BJ (cell line): ENCODE results near the gene OBSCN. TPM values are rescaled to one million over a fixed set of nuclear protein-coding genes. Genes with fewer than 3 reads are reported as not detected.

Source experiments
- CTCF ChIA-PET: fragments of 350-600 bp; formaldehyde crosslinking; extraction: SDS; loops from one replicate; lab custom pipeline; 2021; ENCODE audit warnings: antibody characterized with exemption, inconsistent platforms; lab: Yijun Ruan, JAX
- POLR2A ChIA-PET: fragments of 300-600 bp; sonication (Branson Sonifier 250); formaldehyde crosslinking; extraction: SDS; loops from one replicate; lab custom pipeline; 2021; ENCODE audit warnings: antibody characterized with exemption; lab: Charles Lee
- DNase-seq: peaks from one replicate; pipeline ENCODE4 v3.0.0-alpha.2; 2011; ENCODE audit warnings: low read depth
- H3K27me3 ChIP-seq: 2 replicates; pipeline ENCODE4 v1.6.0; 2011; ENCODE audit warnings: low read length; ENCODE audit not compliant: control insufficient read depth, insufficient read depth
- H3K36me3 ChIP-seq: 2 replicates; pipeline ENCODE4 v1.5.1; 2011; ENCODE audit warnings: low read length; ENCODE audit not compliant: control insufficient read depth, insufficient read depth
- H3K4me3 ChIP-seq: 2 replicates; pipeline ENCODE4 v1.5.1; 2011; ENCODE audit warnings: low read depth, mild to moderate bottlenecking, control low read depth, low read length
- CTCF ChIP-seq: IDR thresholded peaks from 2 replicates; pipeline ENCODE4 v1.5.1; 2011; ENCODE audit warnings: low read depth, mild to moderate bottlenecking, control low read depth, inconsistent platforms, low read length, moderate library complexity; ENCODE audit not compliant: insufficient read depth
- polyA plus RNA-seq: library from polyadenylated mRNA; depleted of rRNA; stranded (reverse); fragments of >200 nt; gene quantifications from 2 replicates; pipeline ENCODE4 v1.2.3, GENCODE V29; 2011

Gene OBSCN
- polyA plus RNA-seq, 1 experiment: 2.9 TPM

GRCh38 chr1:228334226-228334935, 126.5 kb downstream of the OBSCN start:
- H3K36me3 ChIP-seq: no peaks in the 10 kb centered on the region; the same call in 1 of the 2 replicates
- H3K4me3 ChIP-seq: no peak overlapping the region
- POLR2A ChIA-PET: no interaction called here
- TF ChIP-seq CTCF: no peak
- CTCF ChIA-PET: no interaction called here
- no peak for DNase-seq
- no peaks in the 10 kb centered on the region for H3K27me3 ChIP-seq

GRCh38 chr1:228334954-228335353, 127.1 kb downstream of the OBSCN start:
- no peak for DNase-seq
- TF ChIP-seq CTCF: no peak
- Histone ChIP-seq H3K36me3 (no peaks in the 10 kb centered on the region; the same call in 1 of the 2 replicates), H3K27me3 (no peaks in the 10 kb centered on the region), H3K4me3 (no peak overlapping the region)
- ChIA-PET CTCF (no interaction called here), POLR2A (no interaction called here)

GRCh38 chr1:228335406-228336307, 127.8 kb downstream of the OBSCN start:
- no peak for DNase-seq
- H3K27me3 ChIP-seq: no peaks in the 10 kb centered on the region
- TF ChIP-seq CTCF: no peak
- no peak overlapping the region for H3K4me3 ChIP-seq
- H3K36me3 ChIP-seq: no peaks in the 10 kb centered on the region; the same call in 1 of the 2 replicates
- ChIA-PET POLR2A (no interaction called here), CTCF (no interaction called here)

GRCh38 chr1:228336308-228337030, 128.6 kb downstream of the OBSCN start:
- Histone ChIP-seq H3K27me3 (no peaks in the 10 kb centered on the region), H3K36me3 (no peaks in the 10 kb centered on the region; the same call in 1 of the 2 replicates), H3K4me3 (no peak overlapping the region)
- DNase-seq: no peak
- TF ChIP-seq CTCF: no peak
- CTCF ChIA-PET: no interaction called here
- POLR2A ChIA-PET: no interaction called here
